Measurements from ENCODE around the gene KLC4.
"Not testable (repeated sequence)": the region's sequence is repeated elsewhere in the genome, so short reads cannot be mapped to it uniquely, and the experiment has no call there.

KLC4 gene

GRCh38 chr6:43093436-43094289, 34.2 kb downstream of the KLC4 start:
- no peak for DNase-seq (ENCODE audit: low read depth)

DNA sequence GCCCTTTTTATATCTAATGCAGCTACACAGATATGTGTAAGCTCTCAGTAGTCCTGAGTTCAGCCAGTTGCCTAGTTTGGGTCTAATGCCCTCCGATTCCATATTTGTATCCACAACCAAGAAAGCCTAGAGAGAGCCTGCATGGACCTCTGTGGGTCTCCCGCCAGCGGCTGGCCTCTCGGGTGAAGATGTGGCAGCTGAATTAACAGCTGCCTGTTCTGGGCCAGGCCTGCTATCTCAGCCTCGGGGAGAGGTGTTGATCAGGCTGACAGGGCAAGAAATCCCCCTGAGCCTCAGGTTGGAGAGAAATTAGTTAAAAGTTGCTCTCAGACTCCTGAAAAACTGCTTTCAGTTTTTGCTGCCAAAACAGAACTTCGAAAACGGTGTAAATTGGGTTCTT, 36.5 kb downstream of the KLC4 start:
- no peak for DNase-seq (ENCODE audit: low read depth)

DNA sequence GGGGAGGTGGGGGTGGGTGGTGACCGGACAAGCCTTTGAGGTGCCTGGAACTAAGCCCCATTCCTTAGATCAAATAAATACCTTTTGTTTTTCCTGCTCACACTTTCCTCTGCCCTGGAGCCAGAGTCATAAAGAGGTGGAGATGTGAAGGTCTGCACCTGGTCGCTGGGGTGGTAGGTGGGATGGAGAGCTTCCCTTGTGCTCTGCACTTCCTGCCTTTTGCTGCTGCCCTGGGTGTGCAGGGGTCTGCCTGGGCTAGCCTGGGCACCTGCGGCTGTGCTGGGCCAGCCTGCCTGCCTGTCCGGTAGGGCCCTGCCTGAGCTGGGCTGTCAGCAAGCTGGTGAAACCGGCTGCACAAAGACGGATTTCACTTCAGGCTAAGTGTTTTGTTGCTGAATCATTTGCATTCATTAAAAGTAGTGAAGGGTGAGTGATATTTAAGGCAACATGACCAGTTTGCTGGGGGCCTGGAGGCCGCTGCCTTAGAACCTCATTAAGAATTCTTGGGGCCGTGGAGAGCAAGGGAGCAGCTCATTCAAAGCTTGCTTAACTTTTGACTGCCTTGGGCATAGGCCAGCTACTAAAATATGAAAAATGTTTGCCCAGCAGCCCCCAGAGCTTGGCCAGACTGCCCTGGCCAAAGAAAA, 37.1 kb downstream of the KLC4 start:
- DNase-seq (ENCODE audit: low read depth): no peak

- DNase-seq (ENCODE audit: low read depth): no peak
Measured at GRCh38 chr6:43097098-43097489, 37.7 kb downstream of the KLC4 start.

DNA sequence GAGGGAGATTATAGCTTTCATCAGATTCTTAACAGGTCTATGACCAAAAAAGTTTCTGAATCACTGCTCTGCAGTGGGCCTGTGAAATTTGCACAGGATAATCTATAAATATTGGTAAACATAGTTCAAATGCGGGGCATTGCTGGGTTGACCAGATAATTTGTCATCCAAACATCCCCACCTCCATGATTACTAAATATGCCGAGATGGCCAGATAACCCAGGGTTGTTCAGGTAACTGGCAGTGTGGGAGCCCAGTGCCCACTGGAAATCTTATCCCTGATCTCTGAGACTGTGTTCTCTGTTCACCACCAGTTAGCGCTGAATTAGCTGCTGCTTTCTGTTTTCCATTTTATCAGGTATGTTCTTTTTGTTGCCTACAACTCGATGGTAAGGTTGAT, 38.1 kb downstream of the KLC4 start:
- no peak for DNase-seq (ENCODE audit: low read depth)

DNA sequence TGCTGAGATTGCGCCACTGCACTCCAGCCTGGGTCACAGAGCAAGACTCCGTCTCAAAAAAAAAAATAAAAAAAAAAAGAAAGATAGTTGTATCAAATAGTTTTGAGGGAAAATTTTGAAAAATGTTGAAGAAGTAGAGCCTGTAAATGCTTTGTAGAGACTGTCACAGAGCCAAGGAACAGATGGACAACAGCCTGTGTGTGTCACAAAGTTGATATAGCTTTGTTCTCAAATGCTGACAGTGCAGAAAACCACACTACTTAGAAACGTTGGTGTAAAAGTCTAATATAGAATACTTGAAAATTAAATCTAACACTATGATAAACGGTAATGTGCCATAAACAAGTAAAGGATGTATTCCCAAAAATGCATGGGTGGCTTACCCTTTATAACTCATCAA, 42.1 kb downstream of the KLC4 start:
- DNase-seq (ENCODE audit: low read depth): no peak

DNA sequence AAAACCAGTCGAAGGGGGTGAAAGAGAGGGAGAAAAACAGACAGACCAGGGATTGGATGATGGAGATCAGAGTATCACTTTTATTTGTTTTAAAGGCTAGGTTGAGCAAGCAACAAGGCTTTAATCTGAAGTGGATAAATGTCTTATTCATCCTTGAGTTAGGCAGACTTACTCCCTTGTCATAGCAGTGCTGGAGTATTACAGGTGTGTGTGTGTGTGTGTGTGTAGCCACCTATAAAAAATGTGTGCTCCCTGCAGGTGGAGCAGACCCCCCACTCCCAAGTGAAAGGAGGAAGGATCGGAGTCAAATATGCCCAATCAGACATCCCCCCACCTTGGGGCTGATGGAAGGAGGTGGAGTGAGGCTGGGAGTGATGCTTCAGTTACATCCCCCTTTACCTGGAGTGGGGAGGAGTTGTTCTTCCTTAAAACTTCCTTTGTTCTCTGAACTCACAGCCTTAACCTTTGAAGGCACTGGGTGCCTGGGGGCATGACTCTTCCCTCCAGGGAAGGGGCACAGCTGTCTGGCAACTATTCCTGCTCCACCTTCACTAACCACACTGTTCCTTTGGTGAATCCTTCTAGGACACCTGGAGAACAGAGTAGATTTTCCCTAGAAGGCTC, 43.9 kb downstream of the KLC4 start:
- DNase-seq (ENCODE audit: low read depth): no peak

DNA sequence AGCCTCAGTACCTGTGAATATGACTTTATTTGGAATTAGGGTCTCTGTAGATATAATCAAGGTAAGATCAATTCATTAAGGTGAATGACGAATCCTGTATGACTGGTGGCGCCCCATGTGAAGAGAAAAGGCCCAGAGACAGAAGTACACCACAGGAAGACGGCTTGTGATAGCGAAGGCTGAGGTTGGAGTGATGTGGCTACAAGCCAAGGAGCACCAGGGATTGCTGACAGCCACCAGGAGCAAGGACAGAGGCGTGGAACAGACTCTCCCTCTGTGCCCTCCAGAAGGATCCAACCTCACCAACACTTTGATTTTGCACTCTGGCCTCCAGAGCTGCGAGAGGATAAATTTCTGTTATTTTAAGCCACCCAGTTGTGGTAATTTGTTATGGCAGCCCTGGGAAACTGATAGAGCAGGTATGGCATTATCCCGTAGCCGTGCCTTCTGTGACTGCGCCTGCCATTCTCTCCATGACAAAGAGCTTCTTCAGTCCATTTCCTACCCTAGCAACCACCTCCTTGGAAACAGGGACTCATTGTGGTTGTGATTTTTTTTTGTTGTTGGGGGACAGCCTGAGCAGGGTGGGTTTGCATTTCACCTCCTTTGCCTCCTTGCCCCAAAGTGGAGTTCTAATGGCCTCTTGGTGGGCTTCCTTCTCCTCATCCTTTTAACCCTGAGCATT, 46.2 kb downstream of the KLC4 start:
- no peak for DNase-seq (ENCODE audit: low read depth)

GRCh38 chr6:43107344-43108062, 48.1 kb downstream of the KLC4 start:
- DNase-seq (ENCODE audit: low read depth): no peak

DNA sequence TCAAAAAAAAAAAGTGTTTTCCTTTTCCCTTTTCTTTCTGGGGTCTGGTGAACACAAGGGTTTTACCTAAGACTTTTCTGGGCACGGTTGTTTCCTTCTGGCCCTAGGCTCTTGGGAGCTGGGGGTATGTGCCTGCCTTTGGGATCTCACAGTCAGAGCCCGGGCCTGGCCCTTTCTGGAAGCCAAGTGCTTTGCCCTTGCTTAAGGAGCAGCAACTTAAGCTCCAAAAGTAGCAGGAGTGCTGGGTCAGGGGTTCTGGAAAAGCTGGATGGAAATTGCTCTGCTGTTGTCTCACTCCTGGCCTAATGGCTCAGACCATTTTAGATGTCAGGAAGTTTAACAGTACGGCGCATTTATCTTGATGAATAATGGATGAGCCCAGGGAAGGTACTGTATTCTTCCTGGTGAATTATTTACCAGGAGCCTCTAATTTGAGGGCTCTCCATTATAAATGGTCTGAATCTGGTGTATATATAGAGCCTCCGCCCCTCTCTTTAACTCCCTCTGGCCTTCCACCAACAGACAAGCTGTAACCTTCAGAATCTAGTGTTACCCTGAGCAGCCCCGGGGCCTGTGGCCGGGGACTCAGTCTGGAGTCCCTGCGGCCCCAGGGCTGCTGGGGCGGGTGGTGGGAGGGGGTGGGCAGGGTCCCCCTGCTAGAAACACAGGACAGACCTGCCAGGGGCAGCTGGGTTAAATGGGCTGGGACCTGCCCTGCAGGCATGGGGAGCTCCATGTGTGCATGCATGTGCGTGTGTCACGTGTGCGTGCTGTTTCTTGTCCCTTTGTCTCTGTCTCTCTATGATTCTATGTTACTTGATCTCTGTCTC, 54.2 kb downstream of the KLC4 start:
- DNase-seq (ENCODE audit: low read depth): no peak

DNA sequence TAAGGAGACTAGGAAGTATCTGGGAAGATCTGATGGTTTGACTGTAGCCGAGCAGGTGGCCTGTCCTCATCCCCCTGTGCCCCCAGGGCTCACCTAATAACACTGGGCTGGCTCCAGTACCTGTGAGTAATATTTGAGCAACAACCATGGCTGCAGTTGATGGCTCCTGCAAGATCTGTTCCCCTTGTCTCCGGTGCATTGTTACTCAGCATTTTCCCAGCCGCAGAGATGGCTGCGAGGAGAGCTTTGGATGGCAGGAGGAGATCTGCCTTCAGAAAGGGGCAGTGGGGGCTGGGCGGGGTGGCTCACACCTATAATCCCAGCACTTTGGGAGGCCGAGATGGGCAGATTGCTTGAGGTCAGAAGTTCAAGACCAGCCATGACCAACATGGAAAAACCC, 55.9 kb downstream of the KLC4 start:
- DNase-seq (ENCODE audit: low read depth): no peak

DNA sequence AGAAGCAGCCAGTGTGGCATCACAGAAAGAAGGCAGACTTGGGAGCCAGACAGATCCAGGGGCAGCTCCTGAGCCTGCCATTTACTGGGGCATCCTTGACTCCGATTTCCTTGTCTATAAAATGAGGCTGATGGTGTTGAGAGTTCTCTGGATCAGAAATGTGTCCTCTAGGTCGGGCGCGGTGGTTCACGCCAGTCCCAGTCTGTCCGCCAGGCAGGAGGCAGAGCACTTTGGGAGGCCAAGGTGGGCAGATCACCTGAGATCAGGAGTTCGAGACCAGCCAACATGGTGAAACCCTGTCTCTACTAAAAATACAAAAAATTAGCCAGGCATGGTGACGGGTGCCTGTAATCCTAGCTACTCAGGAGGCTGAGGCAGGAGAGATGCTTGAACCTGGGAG, 58.0 kb downstream of the KLC4 start:
- DNase-seq (ENCODE audit: low read depth): not testable (repeated sequence)

DNA sequence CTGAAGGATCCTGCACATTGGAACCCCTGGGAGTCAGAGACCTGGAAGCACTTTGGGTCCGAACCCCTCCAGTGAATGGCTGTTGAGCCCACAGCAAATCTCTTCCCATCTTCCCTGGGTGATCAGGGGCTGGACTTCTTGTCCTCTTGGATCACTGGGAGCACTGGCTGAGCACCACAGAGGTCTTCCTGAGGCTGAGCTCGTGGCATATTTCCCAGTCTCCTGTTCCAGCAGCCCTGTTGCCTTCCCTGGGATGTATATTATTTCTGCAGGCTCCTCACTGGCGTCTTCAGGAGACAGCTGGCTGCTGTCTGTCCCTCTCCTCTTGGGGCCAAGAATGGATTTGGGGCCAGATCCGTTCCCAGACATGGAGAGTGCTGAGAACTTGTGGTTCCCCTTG, 60.1 kb downstream of the KLC4 start:
- no peak for DNase-seq (ENCODE audit: low read depth)

GRCh38 chr6:43120101-43120763, 60.8 kb downstream of the KLC4 start:
- DNase-seq (ENCODE audit: low read depth): no peak

DNA sequence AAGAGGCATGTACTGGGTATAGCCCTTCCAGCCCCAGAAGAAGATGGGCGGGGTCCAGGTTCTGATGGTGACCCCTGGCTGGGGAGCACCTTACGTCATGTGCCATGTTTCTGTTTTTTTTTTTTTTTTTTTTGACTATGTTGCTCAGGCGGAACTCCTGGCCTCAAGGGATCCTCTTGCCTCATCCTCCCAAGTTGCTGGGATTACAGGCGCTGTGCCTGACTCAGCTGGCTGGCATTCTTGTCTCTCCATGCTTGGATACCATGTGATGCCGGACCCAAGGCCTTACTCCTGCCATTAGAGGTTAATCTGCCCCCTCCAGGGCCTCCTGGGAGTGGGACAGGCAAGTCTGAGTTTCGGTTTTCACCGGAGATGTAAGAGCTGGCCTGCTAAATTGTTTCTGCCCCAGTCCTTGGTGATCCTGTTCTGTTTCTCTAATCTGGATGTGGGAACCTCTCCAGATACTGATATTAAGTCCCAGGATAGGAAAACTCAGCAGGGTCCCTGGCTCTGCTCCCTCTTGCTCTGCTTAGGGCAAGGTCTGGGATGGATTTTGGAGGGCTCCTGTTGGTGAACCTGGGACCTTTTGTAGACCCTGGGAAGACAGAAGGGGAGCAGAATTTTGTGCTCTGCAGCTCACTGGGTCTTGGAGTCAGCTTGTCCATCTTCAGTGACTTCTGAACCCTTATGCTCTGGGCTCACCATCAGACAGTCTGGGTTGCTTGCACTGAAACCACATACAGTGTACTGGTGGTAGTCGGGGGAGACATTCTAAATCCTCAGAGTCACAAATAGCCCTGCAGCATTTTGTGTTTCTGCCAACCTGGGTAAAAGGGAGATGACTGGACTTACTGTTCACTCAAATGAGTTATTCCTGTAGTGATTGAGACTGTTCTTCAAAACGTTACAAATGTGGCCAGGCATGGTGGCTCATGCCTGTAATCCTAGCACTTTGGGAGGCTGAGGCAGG, 61.8 kb downstream of the KLC4 start:
- DNase-seq (ENCODE audit: low read depth): no peak

DNA sequence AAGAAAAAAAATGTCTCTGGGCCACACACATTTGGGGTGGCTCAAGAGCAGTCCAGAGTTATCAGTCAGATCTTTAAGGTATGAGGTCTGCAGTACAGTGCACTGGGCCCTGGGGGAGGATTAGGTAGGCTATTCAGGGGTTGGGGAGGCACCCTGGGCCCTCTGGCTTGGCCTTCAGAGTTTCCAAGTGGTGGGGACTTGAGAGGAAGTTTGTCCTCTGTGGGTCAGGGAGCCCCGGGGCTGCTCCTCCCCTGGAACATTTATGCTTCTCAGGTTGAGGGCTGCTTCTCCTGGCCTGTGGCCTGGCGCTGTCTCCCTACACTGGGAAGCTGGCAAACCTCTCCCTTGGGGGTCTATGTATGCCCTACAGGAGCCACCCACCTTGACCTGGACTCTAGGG, 62.7 kb downstream of the KLC4 start:
- no peak for DNase-seq (ENCODE audit: low read depth)

DNA sequence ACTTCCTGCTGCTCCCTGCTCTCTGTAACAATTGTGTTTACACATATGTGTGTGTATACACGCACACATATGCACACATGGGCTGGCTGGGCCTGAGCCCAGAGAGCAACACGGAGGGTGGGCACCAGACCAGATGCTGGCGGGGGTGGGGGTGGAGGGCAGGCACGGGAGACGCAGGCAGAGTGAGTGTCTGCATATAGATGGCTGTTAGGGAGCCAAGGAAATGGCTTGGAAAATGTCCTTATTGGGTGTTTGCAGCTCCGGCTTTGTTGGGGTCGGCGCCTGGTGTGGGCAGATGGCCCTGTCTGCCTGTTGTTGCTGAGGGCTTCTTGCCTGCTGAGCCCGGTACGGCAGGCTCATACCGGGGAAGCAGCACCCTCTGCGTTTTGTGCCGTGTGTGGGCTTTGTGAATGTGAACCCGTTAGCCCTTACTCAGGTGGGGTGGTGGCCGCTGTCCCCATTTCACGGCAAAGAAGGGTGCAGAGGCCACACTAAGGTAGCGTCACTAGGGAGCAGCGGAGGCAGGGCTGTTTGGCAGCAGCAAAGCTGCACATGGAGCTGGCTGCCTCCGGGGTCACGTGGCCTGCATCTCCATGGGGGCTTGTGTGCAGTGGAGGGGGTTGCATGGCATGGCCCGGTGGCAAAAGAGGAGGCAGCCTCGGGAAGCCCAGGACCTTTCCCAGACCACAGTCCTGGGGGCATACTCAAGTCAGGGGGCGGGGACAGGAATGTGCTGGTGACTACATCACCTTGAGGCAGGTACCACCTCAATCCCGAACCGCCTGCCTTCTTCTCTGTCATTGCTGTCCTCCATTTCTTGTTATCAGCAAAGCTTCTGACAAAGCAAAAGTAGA, 64.3 kb downstream of the KLC4 start:
- DNase-seq (ENCODE audit: low read depth): no peak

GRCh38 chr6:43124481-43124880, 65.0 kb downstream of the KLC4 start:
- no peak for DNase-seq (ENCODE audit: low read depth)
